WTC11 (cell line): ENCODE measurements around the gene MESD.

Experiments used
- CDX4 ChIP-seq: fragments of 250-450 bp; sonication (Bioruptor Pico); IDR thresholded peaks from 2 replicates; pipeline ENCODE4 v1.9.0; 2021; ENCODE audit warnings: moderate library complexity, mild to moderate bottlenecking, inconsistent platforms, borderline replicate concordance
- CTCF ChIP-seq: fragments of 200-600 bp; IDR thresholded peaks from 2 replicates; pipeline ENCODE4 v1.8.0; 2022; ENCODE audit warnings: antibody characterized with exemption
- E2F1 ChIP-seq: sonication (generic); formaldehyde crosslinking; IDR thresholded peaks from 2 replicates; pipeline ENCODE4 v1.8.0; 2022; ENCODE audit warnings: mild to moderate bottlenecking, missing genetic modification reagents
- ESRRA ChIP-seq: sonication (generic); formaldehyde crosslinking; IDR thresholded peaks from 2 replicates; pipeline ENCODE4 v1.8.1; 2022; ENCODE audit warnings: mild to moderate bottlenecking, missing genetic modification reagents, borderline replicate concordance
- JUN ChIP-seq: sonication (generic); formaldehyde crosslinking; IDR thresholded peaks from 2 replicates; pipeline ENCODE4 v1.8.0; 2023; ENCODE audit warnings: mild to moderate bottlenecking, missing genetic modification reagents
- MLX ChIP-seq: sonication (generic); formaldehyde crosslinking; IDR thresholded peaks from 2 replicates; pipeline ENCODE4 v1.8.1; 2023; ENCODE audit warnings: mild to moderate bottlenecking, missing genetic modification reagents, moderate library complexity
- MYBL2 ChIP-seq: sonication (generic); formaldehyde crosslinking; IDR thresholded peaks from 2 replicates; pipeline ENCODE4 v1.8.1; 2023; ENCODE audit warnings: mild to moderate bottlenecking, moderate library complexity, missing genetic modification reagents
- NFE2L1 ChIP-seq: sonication (generic); formaldehyde crosslinking; IDR thresholded peaks from 2 replicates; pipeline ENCODE4 v1.8.1; 2023; ENCODE audit warnings: missing genetic modification reagents
- NFYB ChIP-seq: sonication (generic); formaldehyde crosslinking; conservative IDR thresholded peaks from 2 replicates; pipeline ENCODE4 v1.8.0; 2022; ENCODE audit warnings: low read depth, missing genetic modification reagents
- SP1 ChIP-seq: sonication (generic); formaldehyde crosslinking; conservative IDR thresholded peaks from 2 replicates; pipeline ENCODE4 v1.8.1; 2022; ENCODE audit warnings: missing genetic modification reagents
- STAT6 ChIP-seq: sonication (generic); formaldehyde crosslinking; conservative IDR thresholded peaks from 2 replicates; pipeline ENCODE4 v1.8.1; 2023; ENCODE audit warnings: mild to moderate bottlenecking, low read depth, missing genetic modification reagents, moderate library complexity

GRCh38 chr15:80929225-80929624 lies 60.4 kb downstream of the MESD start:
- no peak for TF ChIP-seq MLX (CRISPR knock-in tag)
- no peak for TF ChIP-seq JUN (CRISPR knock-in tag)
- no peak for TF ChIP-seq CTCF
- no peak for TF ChIP-seq CDX4 (CRISPR knock-in tag)
- no peak for TF ChIP-seq SP1 (CRISPR knock-in tag)
- TF ChIP-seq NFE2L1 (CRISPR knock-in tag) = no peak
- no peak for TF ChIP-seq E2F1 (CRISPR knock-in tag)
- no peak for TF ChIP-seq ESRRA (CRISPR knock-in tag)
- TF ChIP-seq STAT6 (CRISPR knock-in tag) = no peak
- TF ChIP-seq NFYB (CRISPR knock-in tag) = no peak
- no peak for TF ChIP-seq MYBL2 (CRISPR knock-in tag)
